RWPE2 (cell line): ENCODE results near the gene VANGL2.
A peak's percentile ranks its signal among the peaks of the same experiment; 100 is the strongest.

ENCODE experiments used
- ATAC-seq: fragments of 200-7000 bp; cut with Tn5 transposase; 3 replicates; pipeline ENCODE4 v1.9.1; 2021; ENCODE audit warnings: low read depth
- DNase-seq: peaks from one replicate; pipeline ENCODE4 v3.0.0-alpha.2; 2020; ENCODE audit warnings: low spot score
- H3K27ac ChIP-seq: fragments of 450-650 bp; 2 replicates; pipeline ENCODE4 v1.5.1; 2017; ENCODE audit warnings: mild to moderate bottlenecking; ENCODE audit not compliant: poor library complexity, severe bottlenecking
- H3K27me3 ChIP-seq: fragments of 250-450 bp; sonication (Bioruptor Pico); 2 replicates; pipeline ENCODE4 v1.5.1; 2021; ENCODE audit warnings: mild to moderate bottlenecking, moderate library complexity; ENCODE audit not compliant: insufficient read depth, poor library complexity, severe bottlenecking
- H3K36me3 ChIP-seq: fragments of 250-450 bp; sonication (Bioruptor Pico); 2 replicates; pipeline ENCODE4 v1.5.1; 2020; ENCODE audit warnings: low read depth, mild to moderate bottlenecking, moderate library complexity
- H3K4me1 ChIP-seq: fragments of 250-450 bp; sonication (Bioruptor Pico); 2 replicates; pipeline ENCODE4 v1.5.1; 2021; ENCODE audit warnings: mild to moderate bottlenecking, moderate library complexity; ENCODE audit not compliant: insufficient read depth, poor library complexity, severe bottlenecking
- H3K4me3 ChIP-seq: fragments of 250-450 bp; sonication (Bioruptor Pico); 2 replicates; pipeline ENCODE4 v1.5.1; 2021; ENCODE audit warnings: mild to moderate bottlenecking, moderate library complexity; ENCODE audit not compliant: severe bottlenecking
- H3K9me3 ChIP-seq: fragments of 250-450 bp; sonication (Bioruptor Pico); 2 replicates; pipeline ENCODE4 v1.5.1; 2021; ENCODE audit warnings: mild to moderate bottlenecking, moderate library complexity; ENCODE audit not compliant: severe bottlenecking
- CTCF ChIP-seq: fragments of 450-650 bp; IDR thresholded peaks from one replicate; pipeline ENCODE4 v1.5.1; 2017; ENCODE audit warnings: mild to moderate bottlenecking, moderate library complexity; ENCODE audit not compliant: poor library complexity, severe bottlenecking

VANGL2 gene

GRCh38 chr1:160394673-160395072 lies 5.7 kb upstream of the VANGL2 start:
- H3K9me3 ChIP-seq: no peaks in the 10 kb centered on the region
- DNase-seq (no peak), ATAC-seq (no peak)
- TF ChIP-seq CTCF: no peak
- H3K4me3 ChIP-seq: no peak overlapping the region
- no peaks in the 10 kb centered on the region for H3K4me1 ChIP-seq
- no peaks in the 10 kb centered on the region for H3K27me3 ChIP-seq
- no peaks in the 10 kb centered on the region for H3K36me3 ChIP-seq
- H3K27ac ChIP-seq: no peak overlapping the region

GRCh38 chr1:160397651-160398050 lies 2.7 kb upstream of the VANGL2 start:
- Histone ChIP-seq H3K27ac (no peak overlapping the region), H3K9me3 (no peaks in the 10 kb centered on the region), H3K4me3 (no peak overlapping the region), H3K4me1 (no peaks in the 10 kb centered on the region), H3K27me3 (no peaks in the 10 kb centered on the region), H3K36me3 (no peaks in the 10 kb centered on the region)
- no peak for TF ChIP-seq CTCF
- no peak for ATAC-seq
- no peak for DNase-seq

- H3K4me3 ChIP-seq: no peak overlapping the region
- no peaks in the 10 kb centered on the region for H3K27me3 ChIP-seq
- H3K27ac ChIP-seq: no peak overlapping the region
- no peak for DNase-seq
- H3K4me1 ChIP-seq: peaks cover 2% of the 10 kb centered on the region
- ATAC-seq: peak; percentile 52
- no peak for TF ChIP-seq CTCF
- H3K36me3 ChIP-seq: no peaks in the 10 kb centered on the region
- H3K9me3 ChIP-seq: no peaks in the 10 kb centered on the region
Observed at GRCh38 chr1:160398823-160399222, 1.5 kb upstream of the VANGL2 start.

- ATAC-seq (no peak; the same call in 2 of the 3 replicates), DNase-seq (no peak)
- peaks cover 8% of the 10 kb centered on the region for H3K4me1 ChIP-seq
- peak overlapping the region; percentile 54 for H3K4me3 ChIP-seq
- no peak for TF ChIP-seq CTCF
- H3K27ac ChIP-seq: peak overlapping the region; percentile 34
- H3K36me3 ChIP-seq: no peaks in the 10 kb centered on the region
- no peaks in the 10 kb centered on the region for H3K9me3 ChIP-seq
- no peaks in the 10 kb centered on the region for H3K27me3 ChIP-seq
Observed at GRCh38 chr1:160399544-160400222, 681 bp upstream of the VANGL2 start.
